Activated CD4-positive, alpha-beta T cell treated with anti-CD3 and anti-CD28 coated beads, Interleukin-2, amount 10 ng/mL, durations not matched to agents 7 days and 5 days (primary cell): Measurements from ENCODE around the gene NUCB1. TPM values are rescaled to one million over a fixed set of nuclear protein-coding genes. Genes with fewer than 3 reads are reported as not detected.
A peak's percentile ranks its signal among the peaks of the same experiment; 100 is the strongest.

Experiments
- CTCF ChIA-PET: fragments of 350-600 bp; sonication (Branson Sonifier 250); formaldehyde crosslinking; loops from one replicate; lab custom pipeline; 2021; ENCODE audit warnings: antibody characterized with exemption; lab: Charles Lee
- POLR2A ChIA-PET: fragments of 350-600 bp; sonication (Branson Sonifier 250); formaldehyde crosslinking; loops from one replicate; lab custom pipeline; 2021; ENCODE audit warnings: antibody characterized with exemption; lab: Charles Lee
- DNase-seq: peaks from one replicate; pipeline ENCODE4 v3.0.0-alpha.2; 2020
- H3K27ac Mint-ChIP-seq: one replicate; pipeline ENCODE4 v1.8.0; 2021; ENCODE audit warnings: mild to moderate bottlenecking, moderate library complexity, mixed read lengths
- H3K27me3 Mint-ChIP-seq: one replicate; pipeline ENCODE4 v1.8.0; 2021; ENCODE audit warnings: mixed read lengths
- H3K36me3 Mint-ChIP-seq: one replicate; pipeline ENCODE4 v1.8.0; 2021; ENCODE audit warnings: low read depth, mixed read lengths
- H3K4me1 Mint-ChIP-seq: one replicate; pipeline ENCODE4 v1.8.0; 2021; ENCODE audit warnings: mixed read lengths
- H3K4me3 Mint-ChIP-seq: one replicate; pipeline ENCODE4 v1.8.0; 2021; ENCODE audit warnings: mild to moderate bottlenecking, moderate library complexity, mixed read lengths
- H3K9me3 Mint-ChIP-seq: one replicate; pipeline ENCODE4 v1.8.0; 2021; ENCODE audit warnings: mixed read lengths
- total RNA-seq, 2 experiments: library from RNA; stranded (reverse); gene quantifications; one replicate each; pipeline ENCODE4 v1.2.3, GENCODE V29; 2021

NUCB1 gene
- total RNA-seq, 2 experiments from 2014 or later: 231 to 251 TPM

- H3K27me3 Mint-ChIP-seq: no peaks in the 10 kb centered on the region
- CTCF ChIA-PET: no interaction called here
- POLR2A ChIA-PET: no interaction called here
Measured at GRCh38 chr19:48928164-48929025, 28.3 kb downstream of the NUCB1 start.

DNA sequence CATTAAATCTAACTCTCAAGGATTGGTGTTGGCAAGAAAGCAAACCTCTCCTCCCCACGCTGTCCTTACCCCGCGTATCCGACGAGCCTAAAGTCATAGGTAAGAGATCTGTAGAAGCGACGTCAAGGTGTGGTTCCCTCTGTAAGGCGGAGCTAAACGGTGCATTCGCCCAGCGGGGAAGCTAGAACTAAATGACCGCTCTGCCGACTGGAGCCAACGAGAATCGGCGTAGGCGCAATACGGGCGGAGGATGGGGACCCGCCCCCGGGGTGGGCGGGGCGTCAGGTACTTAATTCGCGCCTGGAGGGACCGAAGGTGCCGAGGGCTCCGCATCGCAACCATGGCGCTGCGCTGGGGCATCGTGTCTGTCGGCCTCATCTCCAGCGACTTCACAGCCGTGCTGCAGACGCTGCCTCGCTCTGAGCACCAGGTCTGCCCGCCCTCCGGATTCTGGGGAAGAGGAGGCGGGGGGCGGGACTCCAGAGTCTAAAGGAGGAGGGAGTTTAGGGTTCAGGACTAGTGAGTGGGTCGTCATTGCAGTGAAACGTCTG lies 33.3 kb downstream of the NUCB1 start, which contains the start of gene DHDH:
Gene DHDH (plus strand): TSS at position 318 of the 551 bp plus-strand sequence. CDS start 23 bp downstream, at position 341.
- ChIA-PET CTCF (interaction anchor here (1.2 to 1.6 kb wide), 6 partner anchors 15 to 60 kb away, joined by 3 to 7 read pairs (median 4); partner anchors contain the start of genes GYS1 and RUVBL2), POLR2A (interaction anchor here (0.5 to 1.2 kb wide), 3 partner anchors 21 to 123 kb away, joined by 3 to 4 read pairs (median 3); partner anchors contain the start of genes BAX and BCAT2)
- Mint-ChIP-seq H3K36me3 (peaks cover 1% of the 10 kb centered on the region), H3K27me3 (no peaks in the 10 kb centered on the region), H3K9me3 (no peaks in the 10 kb centered on the region), H3K4me3 (peak within 1 kb of the TSS; percentile 79), H3K4me1 (peaks cover 17% of the 10 kb centered on the region), H3K27ac (peak within 1 kb of the TSS; percentile 85)
- DNase-seq: peak; percentile 92

More at GRCh38 chr19:48928164-48929025, 28.3 kb downstream of the NUCB1 start:
- Mint-ChIP-seq H3K9me3 (no peaks in the 10 kb centered on the region), H3K36me3 (no peaks in the 10 kb centered on the region), H3K4me1 (peaks cover 14% of the 10 kb centered on the region), H3K27ac (no peak overlapping the region), H3K4me3 (no peak overlapping the region)
- DNase-seq: no peak

DNA sequence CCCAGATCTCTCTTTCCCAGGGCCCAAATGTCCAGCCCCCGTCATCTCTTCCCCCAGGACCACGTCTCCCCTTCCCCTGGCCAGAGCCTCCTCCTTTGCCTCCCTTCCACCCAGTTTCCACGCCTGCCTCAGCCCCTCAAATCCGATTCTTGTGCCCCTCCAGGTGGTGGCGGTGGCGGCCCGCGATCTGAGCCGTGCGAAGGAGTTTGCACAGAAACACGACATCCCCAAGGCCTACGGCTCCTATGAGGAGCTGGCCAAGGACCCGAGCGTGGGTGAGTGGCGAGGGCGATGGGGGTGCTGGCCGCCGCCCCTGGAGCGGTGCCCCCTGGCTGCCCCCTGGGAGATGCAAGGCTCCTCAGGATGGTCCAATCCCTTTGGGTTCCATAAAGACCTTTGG lies 34.7 kb downstream of the NUCB1 start:
- ChIA-PET CTCF (interaction anchor here (1.3 kb wide), 1 partner anchor 23 kb away, joined by 3 read pairs; no protein-coding TSS in a partner anchor), POLR2A (no interaction called here)
- Mint-ChIP-seq H3K9me3 (no peaks in the 10 kb centered on the region), H3K27ac (peak overlapping the region; percentile 36), H3K27me3 (no peaks in the 10 kb centered on the region), H3K4me1 (peaks cover 17% of the 10 kb centered on the region), H3K4me3 (no peak overlapping the region), H3K36me3 (peaks cover 1% of the 10 kb centered on the region)
- no peak for DNase-seq

DNA sequence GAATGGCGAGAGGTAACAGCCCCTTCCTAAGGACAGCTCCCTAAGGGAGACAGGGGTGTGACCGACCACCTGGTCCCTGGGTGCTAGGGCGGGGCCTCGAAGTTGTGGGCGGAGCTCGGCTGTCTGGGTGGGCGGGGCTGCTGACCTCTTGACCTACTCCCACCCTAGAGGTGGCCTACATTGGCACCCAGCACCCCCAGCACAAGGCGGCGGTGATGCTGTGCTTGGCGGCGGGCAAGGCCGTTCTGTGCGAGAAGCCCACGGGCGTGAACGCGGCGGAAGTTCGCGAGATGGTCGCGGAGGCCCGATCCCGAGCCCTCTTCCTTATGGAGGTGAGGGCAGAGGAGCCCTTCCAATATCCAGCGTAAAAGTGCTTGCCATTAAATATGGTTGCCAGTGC lies 35.8 kb downstream of the NUCB1 start:
- H3K36me3 Mint-ChIP-seq: peaks cover 7% of the 10 kb centered on the region

GRCh38 chr19:48938256-48938655 lies 38.1 kb downstream of the NUCB1 start:
- POLR2A ChIA-PET: no interaction called here
- peaks cover 3% of the 10 kb centered on the region for H3K9me3 Mint-ChIP-seq
- H3K4me3 Mint-ChIP-seq: no peak overlapping the region
- H3K4me1 Mint-ChIP-seq: peaks cover 12% of the 10 kb centered on the region
- peaks cover 11% of the 10 kb centered on the region for H3K36me3 Mint-ChIP-seq
- H3K27ac Mint-ChIP-seq: no peak overlapping the region
- DNase-seq: no peak
- CTCF ChIA-PET: interaction anchor here (0.6 kb wide), 1 partner anchor 13 kb away, joined by 4 read pairs; no protein-coding TSS in a partner anchor
- H3K27me3 Mint-ChIP-seq: no peaks in the 10 kb centered on the region

More for the DNA sequence above, 35.8 kb downstream of the NUCB1 start:
- CTCF ChIA-PET: no interaction called here
- Mint-ChIP-seq H3K27ac (no peak overlapping the region), H3K4me1 (peaks cover 17% of the 10 kb centered on the region), H3K4me3 (no peak overlapping the region), H3K9me3 (peaks cover under 1% of the 10 kb centered on the region), H3K27me3 (no peaks in the 10 kb centered on the region)
- DNase-seq: no peak
- POLR2A ChIA-PET: no interaction called here

DNA sequence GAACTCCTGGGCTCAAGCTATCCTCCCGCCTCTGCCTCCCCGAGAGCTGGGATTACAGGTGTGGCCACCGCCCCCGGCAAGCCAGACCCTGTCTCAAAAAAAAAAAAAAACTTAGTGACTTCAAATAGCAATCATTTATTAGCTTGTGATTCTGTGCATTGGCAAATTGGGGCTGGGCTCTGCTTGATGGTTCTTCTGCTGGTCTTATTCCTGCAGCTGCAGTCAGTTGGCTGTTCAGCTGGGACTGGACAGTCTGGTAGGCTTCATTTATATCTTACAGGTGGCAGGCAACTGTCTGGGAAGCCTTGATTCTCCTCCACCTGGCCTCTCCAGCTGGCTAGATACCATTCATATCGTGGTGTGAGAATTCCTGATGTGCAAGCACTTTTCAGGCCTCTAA lies 40.8 kb downstream of the NUCB1 start:
- H3K27ac Mint-ChIP-seq: no peak overlapping the region
- no peaks in the 10 kb centered on the region for H3K27me3 Mint-ChIP-seq
- no peak overlapping the region for H3K4me3 Mint-ChIP-seq
- peaks cover 3% of the 10 kb centered on the region for H3K9me3 Mint-ChIP-seq
- no peaks in the 10 kb centered on the region for H3K4me1 Mint-ChIP-seq
- CTCF ChIA-PET: interaction anchor here (0.6 to 0.7 kb wide), 5 partner anchors 17 to 145 kb away, joined by 3 to 9 read pairs (median 3); no protein-coding TSS in a partner anchor
- DNase-seq: no peak
- POLR2A ChIA-PET: no interaction called here
- H3K36me3 Mint-ChIP-seq: peaks cover 11% of the 10 kb centered on the region

GRCh38 chr19:48943081-48943480 lies 43.0 kb downstream of the NUCB1 start:
- Mint-ChIP-seq H3K27me3 (no peaks in the 10 kb centered on the region), H3K36me3 (peaks cover 11% of the 10 kb centered on the region), H3K9me3 (peaks cover 8% of the 10 kb centered on the region), H3K4me3 (no peak overlapping the region), H3K4me1 (no peaks in the 10 kb centered on the region), H3K27ac (no peak overlapping the region)
- DNase-seq: no peak
- ChIA-PET CTCF (interaction anchor here (0.6 to 2.3 kb wide), 4 partner anchors 12 to 27 kb away, joined by 3 to 5 read pairs (median 4); no protein-coding TSS in a partner anchor), POLR2A (no interaction called here)

DNA sequence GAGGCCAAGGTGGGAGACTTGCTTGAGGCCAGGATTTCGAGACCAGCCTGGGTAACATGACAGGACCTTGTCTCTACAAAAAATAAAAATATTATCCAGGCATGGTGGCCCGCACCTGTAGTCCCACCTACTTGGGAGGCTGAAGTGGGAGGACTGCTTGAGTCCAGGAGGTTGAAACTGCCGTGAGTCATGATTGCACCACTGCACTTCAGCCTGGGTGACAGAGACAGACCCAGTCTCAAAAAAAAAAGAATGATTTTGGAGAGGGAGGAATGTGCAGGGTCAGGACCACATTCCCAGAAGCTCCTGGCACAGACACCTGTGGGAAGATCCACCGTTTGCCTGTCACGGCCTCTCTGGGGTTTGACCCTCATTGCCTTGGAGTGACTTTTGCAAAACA lies 45.3 kb downstream of the NUCB1 start:
- Mint-ChIP-seq H3K36me3 (peaks cover 7% of the 10 kb centered on the region), H3K9me3 (peaks cover 12% of the 10 kb centered on the region), H3K27ac (no peak overlapping the region), H3K4me1 (no peaks in the 10 kb centered on the region), H3K4me3 (no peak overlapping the region), H3K27me3 (no peaks in the 10 kb centered on the region)
- ChIA-PET CTCF (interaction anchor here (2.3 kb wide), 1 partner anchor 25 kb away, joined by 5 read pairs; no protein-coding TSS in a partner anchor), POLR2A (no interaction called here)
- DNase-seq: no peak

GRCh38 chr19:48945817-48946216 lies 45.7 kb downstream of the NUCB1 start:
- H3K27ac Mint-ChIP-seq: no peak overlapping the region
- H3K4me1 Mint-ChIP-seq: no peaks in the 10 kb centered on the region
- POLR2A ChIA-PET: no interaction called here
- no peaks in the 10 kb centered on the region for H3K27me3 Mint-ChIP-seq
- H3K9me3 Mint-ChIP-seq: peaks cover 12% of the 10 kb centered on the region
- H3K4me3 Mint-ChIP-seq: no peak overlapping the region
- CTCF ChIA-PET: no interaction called here
- H3K36me3 Mint-ChIP-seq: peaks cover 4% of the 10 kb centered on the region
- no peak for DNase-seq

DNA sequence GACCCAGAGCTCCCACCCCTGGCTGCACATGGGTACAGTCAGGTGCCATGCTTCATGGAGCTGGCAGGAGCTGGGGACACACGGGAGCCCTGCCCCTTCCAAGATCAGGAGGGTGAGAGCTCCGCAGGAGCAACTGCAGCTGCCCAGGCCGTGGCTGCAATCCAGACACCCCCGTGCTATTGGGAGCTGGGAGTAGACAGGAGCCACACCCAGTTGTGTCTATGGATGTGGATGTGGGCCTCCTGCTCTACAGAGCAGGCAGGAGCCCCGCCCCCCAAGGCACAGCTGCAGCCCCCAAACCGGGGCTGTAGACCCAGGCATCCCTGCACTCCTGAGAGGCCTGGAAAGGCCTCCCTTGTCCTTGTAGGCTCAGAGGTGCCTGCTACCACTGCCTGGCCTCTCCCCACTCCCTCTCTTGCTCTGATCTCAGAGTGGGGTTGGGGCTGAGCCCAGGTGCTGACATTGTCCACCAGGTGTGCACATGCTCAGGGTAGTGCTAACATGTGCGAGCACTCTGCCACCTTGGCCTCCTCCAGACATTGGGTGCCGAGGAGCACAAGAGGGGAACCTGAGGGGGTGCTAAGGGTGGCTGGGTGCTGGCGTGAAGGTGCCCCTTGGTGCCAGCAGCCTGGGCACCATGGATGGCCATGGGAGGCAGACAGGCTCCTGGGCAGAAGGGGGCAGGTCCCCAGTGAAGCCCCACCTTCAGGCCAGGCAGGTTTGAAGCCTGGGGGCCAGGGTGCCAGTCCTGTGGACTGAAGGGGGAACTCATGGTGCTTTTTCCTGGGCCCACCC lies 46.5 kb downstream of the NUCB1 start:
- peaks cover 9% of the 10 kb centered on the region for H3K9me3 Mint-ChIP-seq
- POLR2A ChIA-PET: no interaction called here
- CTCF ChIA-PET: no interaction called here

DNA sequence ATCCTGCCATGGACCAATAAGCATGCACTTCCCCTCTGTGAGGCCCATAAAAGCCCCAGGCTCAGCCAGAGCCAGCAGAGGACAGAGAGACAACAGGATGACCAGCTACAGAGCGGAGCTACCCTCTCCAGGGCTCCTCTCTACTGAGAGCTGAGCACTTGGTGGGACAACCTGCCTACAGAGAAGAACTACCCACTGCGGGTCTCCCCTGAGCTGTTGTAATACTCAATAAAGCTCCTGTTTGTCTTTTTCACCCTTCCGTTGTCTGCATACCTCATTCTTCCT lies 47.1 kb downstream of the NUCB1 start:
- POLR2A ChIA-PET: no interaction called here
- CTCF ChIA-PET: interaction anchor here (0.8 kb wide), 1 partner anchor 15 kb away, joined by 3 read pairs; no protein-coding TSS in a partner anchor
- Mint-ChIP-seq H3K4me3 (no peak overlapping the region), H3K27me3 (no peaks in the 10 kb centered on the region), H3K9me3 (peaks cover 9% of the 10 kb centered on the region), H3K36me3 (no peaks in the 10 kb centered on the region), H3K27ac (no peak overlapping the region), H3K4me1 (no peaks in the 10 kb centered on the region)
- DNase-seq: no peak

More for the DNA sequence above, 46.5 kb downstream of the NUCB1 start:
- Mint-ChIP-seq H3K4me1 (no peaks in the 10 kb centered on the region), H3K27me3 (no peaks in the 10 kb centered on the region), H3K4me3 (no peak overlapping the region), H3K27ac (no peak overlapping the region), H3K36me3 (no peaks in the 10 kb centered on the region)
- DNase-seq: no peak

DNA sequence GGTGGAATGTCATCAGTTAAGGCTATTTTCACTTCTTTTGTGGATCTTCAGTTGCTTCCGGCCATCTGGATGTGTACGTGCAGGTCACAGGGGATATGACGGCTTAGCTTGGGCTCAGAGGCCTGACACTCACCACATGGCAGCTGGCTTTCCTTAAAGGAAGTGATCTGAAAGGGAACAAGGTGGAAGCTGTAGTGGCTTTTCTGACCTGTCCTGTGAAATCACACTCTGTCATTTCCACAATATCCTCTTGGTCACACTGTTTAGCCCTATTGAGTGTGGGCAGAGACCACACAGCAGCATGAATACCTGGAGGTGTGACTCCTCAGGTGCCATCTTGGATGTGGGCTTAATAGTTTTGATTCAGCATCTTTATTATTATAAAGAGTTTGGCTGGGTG lies 50.0 kb downstream of the NUCB1 start:
- Mint-ChIP-seq H3K27me3 (no peaks in the 10 kb centered on the region), H3K4me3 (no peak overlapping the region), H3K4me1 (peaks cover 9% of the 10 kb centered on the region), H3K27ac (no peak overlapping the region), H3K9me3 (peaks cover 9% of the 10 kb centered on the region), H3K36me3 (peaks cover under 1% of the 10 kb centered on the region)
- POLR2A ChIA-PET: no interaction called here
- DNase-seq: no peak
- CTCF ChIA-PET: interaction anchor here (2.1 kb wide), 1 partner anchor 17 kb away, joined by 4 read pairs; no protein-coding TSS in a partner anchor
